ENCODE measurements around the gene ARAP2.

ARAP2 gene

DNA sequence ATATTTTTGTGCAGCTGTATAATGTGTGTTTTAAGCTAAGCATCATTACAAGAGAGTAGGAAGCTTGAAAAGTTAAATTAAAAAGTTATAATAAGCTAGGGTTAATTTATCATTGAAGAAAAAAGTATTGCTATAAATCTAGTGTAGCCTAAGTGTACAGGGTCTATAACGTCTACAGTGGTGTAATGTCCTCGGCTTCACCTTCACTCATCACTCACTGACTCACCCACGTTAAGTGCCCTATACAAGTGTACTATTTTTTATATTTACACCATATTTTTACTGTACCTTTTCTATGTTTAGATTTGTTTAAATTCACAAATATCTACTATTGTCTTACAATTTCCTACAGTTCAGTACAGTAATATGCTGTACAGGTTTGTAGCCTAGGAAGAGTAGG lies 23.5 kb downstream of the ARAP2 start:
- DNase-seq (ENCODE audit: low read depth in 2 of 2), result no peak

- DNase-seq (ENCODE audit: low read depth in 2 of 2), result no peak
These were observed 26.2 kb downstream of the ARAP2 start for GRCh38 chr4:36218121-36218520.

DNA sequence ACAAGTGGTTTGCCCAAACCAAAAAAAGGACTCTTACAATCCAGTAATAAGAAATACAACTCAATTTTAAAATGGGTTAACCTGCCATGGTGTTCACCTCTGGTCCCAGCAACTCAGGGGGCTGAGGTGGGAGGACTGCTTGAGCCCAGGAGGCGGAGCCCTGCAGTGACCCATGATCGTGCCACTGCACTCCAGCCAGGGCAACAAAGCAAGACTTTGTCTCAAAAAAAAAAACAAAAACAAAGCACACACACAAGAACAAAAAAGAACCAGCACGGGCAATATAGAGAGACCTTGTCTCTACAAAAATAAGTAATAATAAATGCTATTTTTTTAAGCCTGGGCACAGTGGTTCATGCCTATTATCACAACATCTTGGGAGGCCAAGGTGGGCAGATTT lies 28.7 kb downstream of the ARAP2 start:
- DNase-seq (ENCODE audit: low read depth in 2 of 2), result no peak

DNA sequence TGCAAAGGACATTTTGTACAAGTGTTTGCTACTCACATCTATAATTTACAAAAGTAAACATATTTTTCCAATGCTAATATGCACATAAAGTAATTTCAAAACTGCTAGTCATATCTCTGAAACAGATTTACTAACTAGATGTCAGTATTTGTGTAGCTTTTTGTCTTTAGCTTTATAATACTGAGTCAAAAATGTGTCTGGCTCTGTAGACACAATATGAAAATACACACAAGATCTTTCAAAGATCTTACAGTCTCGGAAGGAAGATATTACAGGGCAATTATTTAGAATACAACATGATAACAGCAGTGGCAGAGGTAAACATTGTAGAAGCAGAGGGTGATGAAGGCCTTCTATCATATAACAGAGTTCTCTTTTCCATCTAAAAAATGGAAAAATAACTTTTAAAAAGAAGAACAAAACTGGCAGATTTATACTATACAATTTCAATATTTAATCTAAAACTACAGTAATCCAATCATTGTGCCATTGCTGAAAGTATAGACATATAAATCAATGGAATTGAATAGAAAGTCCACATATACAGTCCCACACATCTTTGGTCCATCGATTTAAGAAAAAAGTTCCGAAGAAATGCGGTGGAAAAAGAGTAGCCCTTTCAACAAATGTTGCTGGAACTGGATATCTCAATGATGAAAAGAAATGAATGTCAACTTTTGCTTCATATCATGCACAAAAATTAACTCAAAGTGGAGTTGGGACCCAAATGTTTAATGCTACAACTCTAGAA lies 29.4 kb downstream of the ARAP2 start:
- DNase-seq (ENCODE audit: low read depth in 2 of 2), result no peak

- DNase-seq (ENCODE audit: low read depth in 2 of 2), result no peak
These were observed 30.3 kb downstream of the ARAP2 start for GRCh38 chr4:36213977-36214376.

GRCh38 chr4:36211084-36211483 lies 33.2 kb downstream of the ARAP2 start:
- DNase-seq (ENCODE audit: low read depth in 2 of 2), result no peak

- DNase-seq (ENCODE audit: low read depth in 2 of 2), result no peak
These were observed 34.2 kb downstream of the ARAP2 start for GRCh38 chr4:36209941-36210649.

GRCh38 chr4:36208893-36209473 lies 35.3 kb downstream of the ARAP2 start:
- DNase-seq (ENCODE audit: low read depth in 2 of 2), result no peak

DNA sequence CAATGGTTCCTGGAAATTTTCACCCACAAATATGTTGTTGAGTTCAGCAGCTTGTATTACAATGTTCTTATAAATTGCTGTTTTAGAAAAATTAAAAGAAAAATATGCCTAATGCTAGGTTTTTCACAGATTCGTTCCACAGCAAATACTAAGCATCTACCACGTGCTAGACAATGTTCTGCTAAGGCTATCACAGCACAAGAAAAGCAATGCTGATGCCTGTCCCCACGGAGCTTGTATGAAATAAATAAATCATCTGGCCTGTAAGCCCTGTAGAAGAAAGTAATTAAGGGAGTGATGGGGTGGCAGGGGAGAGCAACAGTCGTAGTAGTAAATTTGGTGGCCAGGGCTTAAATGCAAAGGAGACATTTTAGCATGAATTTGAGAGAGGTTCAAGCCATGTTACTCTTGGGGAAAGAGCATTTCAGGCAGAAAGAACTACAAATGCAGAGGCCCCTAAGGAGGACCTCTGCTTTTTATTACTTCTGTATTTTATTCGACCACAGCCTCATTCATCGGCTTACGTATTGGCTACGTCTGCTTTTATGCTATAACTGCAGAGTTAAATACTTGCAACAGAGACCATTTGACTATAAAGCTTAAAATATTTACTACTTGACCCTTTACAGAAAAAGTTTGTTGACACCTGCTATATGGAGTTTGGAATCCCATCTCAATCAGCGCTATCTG lies 36.3 kb downstream of the ARAP2 start:
- no peak for DNase-seq (ENCODE audit: low read depth in 2 of 2)

DNA sequence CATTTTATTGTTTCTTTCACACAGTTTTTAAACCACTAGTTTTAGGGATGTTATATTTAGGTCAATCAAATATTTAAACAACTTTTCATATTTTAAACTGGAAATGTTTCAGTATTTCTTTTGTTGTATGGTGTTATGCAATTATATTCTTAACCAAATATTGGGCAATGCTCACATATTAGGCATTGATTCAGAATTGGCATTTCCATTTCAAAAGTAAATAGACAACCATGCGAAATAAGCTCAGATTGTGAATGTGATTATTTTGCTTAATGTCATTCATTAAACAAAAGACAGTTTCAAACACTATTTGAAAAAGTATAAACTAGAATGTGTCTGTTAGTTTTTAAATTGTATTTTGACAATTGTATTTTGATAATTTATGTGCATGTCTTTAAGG lies 36.9 kb downstream of the ARAP2 start:
- no peak for DNase-seq (ENCODE audit: low read depth in 2 of 2)

GRCh38 chr4:36206603-36207311 lies 37.6 kb downstream of the ARAP2 start:
- no peak for DNase-seq (ENCODE audit: low read depth in 2 of 2)

DNA sequence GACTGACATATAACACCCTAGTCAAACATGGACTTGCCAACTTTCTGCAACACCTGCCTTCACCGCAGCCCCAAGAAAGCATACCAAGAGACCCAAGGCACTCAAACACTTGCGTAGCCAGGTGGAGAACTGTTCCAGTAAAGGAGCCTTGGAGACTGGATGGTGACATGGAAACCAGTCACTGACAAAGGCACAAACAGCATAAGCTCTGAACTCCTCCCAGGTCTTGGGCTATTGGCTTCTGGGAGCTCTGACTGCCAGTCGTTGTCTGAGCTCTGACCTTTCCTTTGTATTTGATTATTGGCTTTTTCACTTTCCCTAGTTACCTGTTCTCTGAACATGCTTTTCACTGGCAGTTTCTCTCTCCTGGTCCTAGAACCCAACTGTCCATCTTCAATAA lies 38.3 kb downstream of the ARAP2 start:
- no peak for DNase-seq (ENCODE audit: low read depth in 2 of 2)

DNA sequence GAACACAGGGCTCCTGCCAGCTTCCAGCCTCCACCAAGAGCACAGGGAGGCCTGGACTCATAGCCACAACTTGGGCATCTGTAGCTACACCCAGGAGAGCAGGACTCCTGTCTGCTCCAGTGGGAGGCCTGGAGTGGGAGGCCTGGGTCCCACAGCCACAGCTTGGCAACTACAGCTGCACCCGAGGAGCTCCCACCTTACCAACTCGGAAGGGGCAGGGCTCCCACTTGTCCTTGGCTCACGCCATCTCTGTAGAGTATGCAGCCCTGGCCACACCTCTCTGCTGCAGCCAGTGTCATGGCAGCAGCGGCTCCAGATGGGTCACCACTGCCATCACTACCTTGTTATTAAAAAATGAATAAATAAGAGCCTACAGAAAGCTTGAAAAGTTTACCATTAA lies 45.5 kb downstream of the ARAP2 start:
- no peak for DNase-seq (ENCODE audit: low read depth in 2 of 2)

- no peak for DNase-seq (ENCODE audit: low read depth in 2 of 2)
These were observed 46.1 kb downstream of the ARAP2 start for GRCh38 chr4:36198068-36198808.

- DNase-seq (ENCODE audit: low read depth in 2 of 2), result no peak
These were observed 46.8 kb downstream of the ARAP2 start for GRCh38 chr4:36197501-36197900.

- DNase-seq (ENCODE audit: low read depth in 2 of 2), result no peak
These were observed 48.0 kb downstream of the ARAP2 start for GRCh38 chr4:36196145-36196913.

DNA sequence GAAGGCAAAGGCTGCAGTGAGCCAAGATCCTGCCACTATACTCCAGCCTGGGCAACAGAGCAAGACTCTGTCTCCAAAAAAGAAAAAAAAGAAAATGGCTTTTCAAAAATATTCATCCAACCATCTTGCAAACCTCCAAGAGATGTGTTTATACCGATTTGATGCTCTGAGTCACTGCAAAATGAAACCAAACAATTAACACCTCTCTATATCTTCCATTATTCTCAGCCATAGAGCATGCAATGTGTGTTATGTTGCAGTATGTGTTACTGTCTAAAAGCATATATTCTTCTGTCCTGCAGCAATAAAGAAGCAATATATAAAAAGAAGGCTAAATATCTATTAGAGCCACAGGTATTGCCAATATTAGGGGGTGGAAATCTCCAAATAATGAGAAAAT lies 51.4 kb downstream of the ARAP2 start:
- no peak for DNase-seq (ENCODE audit: low read depth in 2 of 2)

GRCh38 chr4:36189511-36190226 lies 54.6 kb downstream of the ARAP2 start:
- DNase-seq (ENCODE audit: low read depth in 2 of 2), result no peak

DNA sequence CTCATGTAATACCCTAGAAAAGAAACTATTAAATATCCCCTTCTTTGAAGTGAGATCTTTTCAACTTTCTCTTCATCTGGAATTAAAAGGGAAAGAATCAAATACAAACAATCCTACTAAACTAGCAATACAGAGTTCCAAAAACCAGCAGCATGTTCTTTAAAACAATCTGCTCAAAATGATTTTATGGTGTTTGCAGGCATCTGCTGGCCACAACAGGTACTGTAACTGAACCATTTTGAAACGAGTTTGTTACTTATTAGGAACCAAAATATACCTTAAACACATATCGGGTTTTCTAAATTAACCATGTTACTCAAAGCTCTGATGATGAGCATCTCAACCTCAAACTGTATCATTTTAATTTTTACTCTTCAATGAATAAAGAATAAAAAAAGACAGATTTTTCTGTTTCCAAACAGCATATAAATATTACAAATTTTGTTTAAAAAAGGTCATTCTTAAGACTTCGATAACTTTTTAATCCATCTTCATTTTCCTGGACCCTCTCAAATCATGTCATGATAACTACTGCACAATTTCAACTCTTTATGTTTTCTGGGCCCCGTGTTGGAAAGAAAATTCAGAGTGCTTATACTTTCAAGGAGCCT lies 56.5 kb downstream of the ARAP2 start:
- no peak for DNase-seq (ENCODE audit: low read depth in 2 of 2)
